GM21717 (cell line): Measurements from ENCODE around the gene ENO2.

Source experiments
- ATAC-seq: cut with Tn5 transposase; IDR thresholded peaks from one replicate; pipeline ENCODE4 v1.9.1; 2021; ENCODE audit warnings: mild to moderate bottlenecking, moderate library complexity; ENCODE audit not compliant: unreplicated experiment

ENO2 gene

GRCh38 chr12:6959058-6959804 is 44.9 kb downstream of the ENO2 start:
- ATAC-seq, result peak; percentile 40

- ATAC-seq, result no peak
Observed at GRCh38 chr12:6959805-6960592, 45.6 kb downstream of the ENO2 start.

- ATAC-seq, result no peak
Observed at GRCh38 chr12:6960593-6961277, 46.4 kb downstream of the ENO2 start.

GRCh38 chr12:6961278-6961694 is 46.9 kb downstream of the ENO2 start:
- ATAC-seq, result peak; percentile 24

- peak; percentile 5 for ATAC-seq
Observed at GRCh38 chr12:6961695-6962284, 47.4 kb downstream of the ENO2 start.

- ATAC-seq, result no peak
Observed at GRCh38 chr12:6962285-6963015, 48.1 kb downstream of the ENO2 start.

GRCh38 chr12:6963016-6963731 is 48.8 kb downstream of the ENO2 start:
- ATAC-seq, result no peak

- ATAC-seq, result no peak
Observed at GRCh38 chr12:6963791-6964413, 49.5 kb downstream of the ENO2 start.

- no peak for ATAC-seq
Observed at GRCh38 chr12:6964605-6965025, 50.2 kb downstream of the ENO2 start.

GRCh38 chr12:6965026-6965661 is 50.8 kb downstream of the ENO2 start:
- no peak for ATAC-seq

GRCh38 chr12:6965714-6966113 is 51.3 kb downstream of the ENO2 start:
- ATAC-seq, result no peak

- ATAC-seq, result no peak
Observed at GRCh38 chr12:6966351-6966750, 52.0 kb downstream of the ENO2 start.

- no peak for ATAC-seq
Observed at GRCh38 chr12:6967651-6968100, 53.3 kb downstream of the ENO2 start.

- no peak for ATAC-seq
Observed at GRCh38 chr12:6968426-6968825, 54.0 kb downstream of the ENO2 start.

GRCh38 chr12:6970096-6970527 is 55.7 kb downstream of the ENO2 start:
- no peak for ATAC-seq
